Right lobe of liver (tissue), 6 donors: ENCODE results near the gene STX7. TPM values are rescaled to one million over a fixed set of nuclear protein-coding genes. Genes with fewer than 3 reads are reported as not detected.

ENCODE experiments used
- ATAC-seq, 4 donors: fragments of 200-7000 bp; cut with Tn5 transposase; one replicate each; pipeline ENCODE4 v1.9.1; 2020; ENCODE audit warnings: mild to moderate bottlenecking in 4 of 4, moderate library complexity in 4 of 4
- DNase-seq, 3 donors: peaks; one replicate each; pipeline ENCODE4 v3.0.0-alpha.2; 2020
- H3K27ac ChIP-seq, 3 donors: fragments of 200-600 bp; one replicate each; pipeline ENCODE4 v1.8.0; 2022
- H3K27me3 ChIP-seq, 2 donors: fragments of 200-600 bp; one replicate each; pipeline ENCODE4 v1.8.0; 2022
- H3K36me3 ChIP-seq, 4 donors: fragments of 200-600 bp; sonication (generic) in 1 of 4; one replicate each; pipeline versions ENCODE4 v1.5.1 to v1.8.0; 2017 to 2022; ENCODE audit warnings: control low read depth in 1 of 4
- H3K4me1 ChIP-seq, 4 donors: fragments of 200-600 bp; sonication (generic) in 1 of 4; one replicate each; pipeline versions ENCODE4 v1.5.1 to v1.8.0; 2017 to 2022; ENCODE audit warnings: control low read depth in 1 of 4
- H3K4me3 ChIP-seq, 3 donors: fragments of 200-600 bp; one replicate each; pipeline ENCODE4 v1.8.0; 2022
- H3K9me3 ChIP-seq, 4 donors: fragments of 200-600 bp; sonication (generic) in 1 of 4; one replicate each; pipeline versions ENCODE4 v1.5.1 to v1.8.0; 2017 to 2022; ENCODE audit warnings: control low read depth in 1 of 4
- CTCF ChIP-seq, 4 donors: fragments of 200-600 bp in 3 of 4; fragments of 450-650 bp in 1 of 4; IDR thresholded peaks; one replicate each; pipeline versions ENCODE4 v1.5.1 to v1.8.0; 2016 to 2022; ENCODE audit warnings: antibody characterized with exemption in 4 of 4, mild to moderate bottlenecking in 2 of 4
- POLR2A ChIP-seq: fragments of 450-650 bp; IDR thresholded peaks from one replicate; pipeline ENCODE4 v1.6.1; 2017; ENCODE audit warnings: antibody characterized with exemption, mild to moderate bottlenecking
- WGBS: methylation state at CpG from one replicate; pipeline ENCODE4 v1.1.6; 2018; ENCODE audit warnings: low coverage, low lambda C conversion rate; ENCODE audit not compliant: insufficient coverage; ENCODE audit errors: missing lambda C conversion rate; 5-methylcytosine and 5-hydroxymethylcytosine counted together
- intact Hi-C, 2 donors: fragments of 100-400 bp; cut with DNase I; formaldehyde crosslinking; loops; one replicate each; pipeline versions ENCODE4 v1.11.2 to v1.14.1; 2022
- total RNA-seq, 6 experiments: library from RNA; depleted of rRNA in 2 of 6; stranded (reverse); fragments of >200 nt in 2 of 6; fragmentation: NEBNext Ultra II Directional in 3 of 6; extraction: Animal tissue kit (Norgen Biotek cat#: 25700) in 3 of 6; gene quantifications; one replicate each; pipeline versions ENCODE4 v1.1.0 to v1.2.4, GENCODE V29; 2016 to 2023
- donor health status: DM: no; HTN: yes; CAD: no.
- donor health status: DM: no; HTN: no; CAD: no.
- donor health status: DM: no; HTN: no; CAD: no.
- donor health status: DM: no; HTN: yes; CAD: no.
- donor health status: DM: no; HTN: yes; CAD: no.

Gene STX7
- total RNA-seq, 6 experiments from 2014 or later = 14.9 to 28.5 (median 17.0) TPM

GRCh38 chr6:132430110-132430509 is 82.8 kb downstream of the STX7 start:
- intact Hi-C loops = no loop called here
- TF ChIP-seq CTCF (IDR thresholded peaks at IDR 0.05) = no peak
- no peak for TF ChIP-seq POLR2A

GRCh38 chr6:132425176-132425575 is 87.7 kb downstream of the STX7 start:
- DNase-seq (no peak), ATAC-seq (no peak)
- Histone ChIP-seq H3K9me3 (no peaks in the 10 kb centered on the region), H3K27me3 (no peaks in the 10 kb centered on the region), H3K4me1 (no peaks in the 10 kb centered on the region), H3K36me3 (no peaks in the 10 kb centered on the region), H3K4me3 (no peak overlapping the region), H3K27ac (no peak overlapping the region)
- 17% methylated on average over 1 of the region's 5 CpGs for WGBS
- TF ChIP-seq CTCF (IDR thresholded peaks at IDR 0.05) = no peak
- intact Hi-C loops = no loop called here

More at GRCh38 chr6:132430110-132430509, 82.8 kb downstream of the STX7 start:
- H3K36me3 ChIP-seq = no peaks in the 10 kb centered on the region
- ATAC-seq (no peak), DNase-seq (no peak)
- WGBS = 50% methylated on average over 2 of the region's 2 CpGs
- H3K27ac ChIP-seq = no peak overlapping the region
- H3K27me3 ChIP-seq = no peaks in the 10 kb centered on the region
- no peaks in the 10 kb centered on the region for H3K4me1 ChIP-seq
- no peaks in the 10 kb centered on the region for H3K9me3 ChIP-seq
- no peak overlapping the region for H3K4me3 ChIP-seq

- H3K27ac ChIP-seq = no peak overlapping the region
- intact Hi-C loops = no loop called here
- H3K9me3 ChIP-seq = no peaks in the 10 kb centered on the region
- DNase-seq = no peak
- no peaks in the 10 kb centered on the region for H3K36me3 ChIP-seq
- TF ChIP-seq CTCF (IDR thresholded peaks at IDR 0.05) = no peak
- no peak for TF ChIP-seq POLR2A
- H3K4me3 ChIP-seq = no peak overlapping the region
- ATAC-seq = no peak
- H3K4me1 ChIP-seq = no peaks in the 10 kb centered on the region
- no peaks in the 10 kb centered on the region for H3K27me3 ChIP-seq
- 66% methylated on average over 3 of the region's 3 CpGs for WGBS
These were observed 89.1 kb downstream of the STX7 start for GRCh38 chr6:132423839-132424238.

- no peak overlapping the region for H3K4me3 ChIP-seq
- H3K4me1 ChIP-seq = no peaks in the 10 kb centered on the region
- ATAC-seq (no peak), DNase-seq (no peak)
- H3K27me3 ChIP-seq = no peaks in the 10 kb centered on the region
- no peaks in the 10 kb centered on the region for H3K36me3 ChIP-seq
- intact Hi-C loops = no loop called here
- no peak for TF ChIP-seq CTCF (IDR thresholded peaks at IDR 0.05)
- no peaks in the 10 kb centered on the region for H3K9me3 ChIP-seq
- no peak overlapping the region for H3K27ac ChIP-seq
- WGBS = 56% methylated on average over 6 of the region's 6 CpGs
These were observed 94.5 kb downstream of the STX7 start for GRCh38 chr6:132418235-132418965.
